Dermis blood vessel endothelial cell (primary cell): ENCODE measurements around the gene SAE1. TPM values are rescaled to one million over a fixed set of nuclear protein-coding genes. Genes with fewer than 3 reads are reported as not detected.
"Not testable (repeated sequence)": the region's sequence is repeated elsewhere in the genome, so short reads cannot be mapped to it uniquely, and the experiment has no call there.

Experiments
- DNase-seq: peaks from one replicate; pipeline ENCODE4 v3.0.0; 2010
- total RNA-seq: library from RNA; depleted of rRNA; stranded (reverse); fragments of >200 nt; gene quantifications from 2 replicates; pipeline ENCODE4 v1.2.3, GENCODE V29; 2014

The SAE1 gene
- total RNA-seq = 168 and 236 TPM in 2 replicates

DNA sequence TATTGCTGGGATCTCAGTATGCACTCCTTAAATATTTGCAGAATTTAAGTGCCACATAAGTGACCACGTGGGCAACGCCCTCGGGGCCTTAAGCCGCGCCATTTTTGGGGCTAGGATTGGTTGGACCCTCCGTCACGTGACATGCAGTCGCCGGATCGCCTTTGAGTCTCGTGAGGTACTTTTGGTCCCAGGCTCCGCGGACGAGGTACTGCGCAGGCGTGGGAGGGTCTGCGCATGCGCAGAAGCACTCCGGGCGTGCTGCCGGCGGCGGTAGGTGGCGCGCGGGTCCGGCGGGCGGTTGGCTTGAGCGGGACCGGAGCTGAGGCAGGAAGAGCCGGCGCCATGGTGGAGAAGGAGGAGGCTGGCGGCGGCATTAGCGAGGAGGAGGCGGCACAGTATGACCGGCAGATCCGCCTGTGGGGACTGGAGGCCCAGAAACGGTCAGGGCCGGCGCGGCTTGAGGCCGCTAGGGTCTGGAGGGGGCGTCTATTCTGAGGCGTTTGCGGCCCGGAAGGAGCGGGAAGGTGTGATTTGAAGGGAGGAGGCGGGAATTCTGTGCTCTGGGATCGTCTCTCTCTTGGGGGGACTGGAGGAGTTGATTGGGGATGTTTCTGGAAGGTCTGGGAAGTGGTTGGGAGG, at the start of gene SAE1:
Gene SAE1, plus strand, starts transcription at position 247 of the 639 bp plus-strand sequence. Its CDS starts 96 bp downstream, at position 343.
- peak; percentile 99 for DNase-seq

DNA sequence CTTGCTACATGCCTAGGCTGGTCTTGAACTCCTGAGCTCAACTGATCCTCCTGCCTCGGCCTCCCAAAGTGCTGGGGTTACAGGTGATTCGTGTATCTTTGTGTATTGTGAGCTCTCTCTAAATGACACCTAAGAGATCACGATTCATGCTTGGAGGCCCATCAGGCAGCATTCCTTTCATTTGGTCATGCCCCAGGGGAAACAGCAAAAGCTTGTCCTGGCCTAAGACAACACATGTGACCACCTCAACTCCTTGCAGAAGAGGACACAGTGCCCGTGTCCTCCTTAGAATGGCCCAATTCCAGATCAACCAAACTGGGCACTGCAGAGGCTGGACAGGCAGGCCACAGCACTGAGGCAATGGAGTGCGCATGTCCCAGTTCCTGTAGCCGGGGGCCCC, 49.5 kb upstream of the SAE1 start:
- no peak for DNase-seq

DNA sequence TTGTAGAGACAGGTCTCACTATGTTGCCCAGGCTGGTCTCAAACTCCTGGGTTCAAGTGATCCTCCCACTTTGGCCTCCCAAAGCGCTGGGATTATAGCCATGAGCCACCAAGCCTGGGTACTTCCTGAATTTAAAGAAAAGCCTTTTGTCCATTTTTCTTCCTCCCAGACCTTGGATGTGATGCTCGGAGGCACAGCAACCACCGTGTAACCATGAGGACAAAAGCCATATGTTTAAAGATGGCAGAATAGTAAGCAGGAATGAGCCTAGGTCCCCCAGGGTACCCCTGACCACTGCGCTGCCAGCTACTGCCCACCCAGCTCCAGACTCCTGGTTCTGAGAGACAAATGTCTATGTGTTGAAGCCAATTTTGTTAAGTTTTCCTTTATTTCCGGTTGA, 48.1 kb upstream of the SAE1 start:
- no peak for DNase-seq

DNA sequence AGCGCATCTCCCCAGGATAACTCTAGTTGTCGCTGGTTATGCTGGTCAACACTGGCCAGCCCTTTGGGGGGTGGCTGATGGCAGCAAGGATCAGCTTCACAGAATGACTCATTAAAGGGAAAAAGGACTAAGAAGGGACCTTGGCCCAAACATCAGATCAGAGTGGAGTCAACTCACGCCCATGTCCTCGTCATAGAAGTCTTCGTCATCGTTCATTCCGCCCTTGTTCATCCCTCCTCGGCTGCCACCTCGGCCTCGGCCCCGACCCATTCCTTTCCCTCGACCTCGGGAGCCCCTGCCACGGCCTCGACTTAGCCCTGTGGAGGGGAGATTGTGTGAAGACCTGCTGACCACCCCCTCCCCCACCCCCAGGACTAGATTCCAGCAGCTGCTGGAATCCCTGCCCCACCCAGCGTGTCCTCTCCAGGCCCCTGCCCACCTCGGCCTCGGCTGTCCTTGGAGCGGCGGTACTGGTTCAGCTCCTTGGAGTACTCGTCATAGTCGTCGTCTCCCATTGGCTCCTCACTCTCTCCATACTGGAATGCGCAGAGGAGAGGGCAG, 45.7 kb upstream of the SAE1 start:
- DNase-seq = no peak

DNA sequence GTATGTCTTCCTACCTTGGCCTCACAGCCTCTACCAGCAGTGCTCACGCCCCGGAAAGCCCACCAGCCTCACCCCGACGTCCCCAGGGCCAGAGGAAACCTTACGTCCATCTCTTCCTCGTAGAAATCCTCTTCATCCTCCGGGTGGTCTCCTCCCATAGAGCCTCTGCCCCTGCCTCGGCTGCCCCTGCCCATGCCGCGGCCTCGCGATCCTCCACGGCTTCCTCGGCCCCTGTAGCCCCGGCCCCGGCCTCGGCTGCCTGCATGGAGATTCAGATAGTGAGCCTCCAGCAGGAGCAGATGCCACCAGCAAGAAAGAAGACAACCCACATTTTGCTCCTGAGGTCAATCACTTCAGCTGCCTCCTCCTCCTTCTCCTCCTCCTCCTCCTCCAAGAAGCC, 44.4 kb upstream of the SAE1 start:
- no peak for DNase-seq

DNA sequence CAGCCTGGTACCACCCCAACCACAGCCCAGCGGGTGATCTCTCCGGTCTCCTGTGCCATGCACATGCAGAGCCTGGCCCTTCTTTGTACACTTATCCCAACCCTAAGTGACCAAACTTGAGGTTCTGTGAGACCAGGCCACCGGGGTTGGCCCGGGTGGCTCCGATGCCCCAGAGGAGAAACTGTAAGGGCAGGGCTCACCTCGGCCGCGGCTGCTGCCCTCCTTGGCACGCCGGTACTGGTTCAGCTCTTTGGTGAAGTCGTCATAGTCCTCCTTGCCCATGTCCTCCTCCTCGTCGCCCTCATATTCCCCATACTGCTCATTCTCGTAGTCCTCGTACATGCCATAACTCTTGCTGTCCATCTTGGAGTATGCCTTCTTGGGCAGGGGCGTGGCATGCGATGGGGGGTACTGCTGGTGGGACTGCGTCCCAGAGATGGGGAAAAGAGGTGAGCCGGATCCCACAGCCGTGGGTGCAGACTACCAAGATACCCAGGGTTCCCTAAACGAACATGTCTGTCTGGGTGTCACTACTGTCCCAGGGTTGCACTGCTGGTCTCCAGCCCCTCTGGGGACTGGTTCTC, 40.8 kb upstream of the SAE1 start:
- no peak for DNase-seq

DNA sequence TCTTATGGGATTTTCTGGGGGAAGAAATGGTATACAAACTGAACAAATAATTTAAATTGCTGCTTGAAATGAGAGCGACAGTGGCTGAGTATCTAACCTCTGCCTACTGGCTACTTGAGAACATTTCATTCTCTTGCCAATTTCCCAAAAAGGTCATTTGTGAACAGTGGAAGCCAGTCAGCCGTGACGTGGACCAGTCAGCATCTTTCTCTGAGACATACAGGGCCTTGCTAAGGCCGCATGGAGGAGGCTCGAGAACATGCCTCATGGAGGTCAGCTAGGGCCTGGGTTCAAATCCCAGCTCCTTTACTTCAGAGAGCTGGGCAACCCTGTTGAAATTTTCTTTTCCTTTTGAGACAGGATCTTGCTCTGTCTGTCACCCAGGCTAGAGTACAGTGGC, 37.4 kb upstream of the SAE1 start:
- DNase-seq = no peak

DNA sequence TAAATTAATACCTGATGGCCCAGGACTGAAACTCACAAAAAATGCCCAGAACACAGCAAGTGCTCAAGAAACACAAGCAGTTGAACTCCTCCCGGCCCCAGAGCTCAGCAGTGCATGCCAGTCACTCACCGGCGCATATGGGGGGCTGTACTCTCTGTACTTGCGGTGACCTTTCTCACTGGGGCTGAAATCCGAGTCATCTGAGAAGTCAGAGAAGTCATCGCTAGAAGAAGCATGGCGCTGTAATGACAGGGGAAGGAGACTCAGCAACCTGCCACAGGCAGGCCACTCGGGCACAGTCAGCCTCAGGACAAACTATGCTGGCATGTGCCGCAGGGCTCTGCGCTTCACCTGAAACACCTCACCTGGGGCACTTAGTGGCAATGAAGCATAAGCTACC, 36.8 kb upstream of the SAE1 start:
- no peak for DNase-seq

DNA sequence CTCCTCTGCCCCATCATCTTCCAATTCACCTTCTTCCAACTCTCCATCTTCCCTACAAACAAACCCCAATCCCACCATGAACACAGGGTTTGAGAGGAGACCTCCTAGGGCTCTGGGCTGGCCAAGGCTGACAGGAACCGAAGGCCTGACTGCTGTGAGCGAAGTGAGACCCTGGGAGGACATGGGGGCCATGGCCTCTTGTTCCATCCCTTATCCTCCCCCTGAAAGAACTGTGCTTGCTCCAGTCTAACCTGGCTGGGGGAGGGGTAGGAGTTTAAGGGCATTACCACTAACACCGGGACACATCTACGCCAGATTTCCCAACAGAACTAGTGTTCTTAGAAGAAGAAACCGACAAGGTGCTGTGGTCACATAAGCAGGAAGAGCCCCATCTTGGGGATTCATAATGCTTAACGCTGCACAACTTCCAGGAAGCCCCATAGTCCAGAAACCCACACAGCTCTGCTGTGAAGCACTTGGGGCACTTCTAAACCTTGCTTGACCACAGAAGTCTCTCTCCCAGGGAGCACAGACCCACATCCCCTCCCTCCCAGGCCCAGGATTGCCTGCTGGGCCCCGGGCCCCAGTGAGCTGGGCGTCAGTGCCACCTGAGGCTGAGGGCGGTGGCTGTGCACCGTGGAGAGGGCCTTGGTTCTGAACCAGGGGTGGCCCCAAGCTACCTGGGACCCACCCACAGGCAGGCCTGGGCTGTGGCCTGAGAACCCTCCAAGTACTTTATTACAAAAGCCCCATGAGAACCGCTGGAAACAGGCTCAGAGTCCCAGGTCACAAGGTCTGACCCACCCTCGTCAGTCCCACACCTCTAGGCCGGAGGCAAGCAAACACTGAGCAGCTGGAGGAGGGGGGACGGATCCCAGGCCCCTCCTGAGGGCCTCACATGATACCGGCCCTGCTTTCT, 35.8 kb upstream of the SAE1 start:
- no peak for DNase-seq

DNA sequence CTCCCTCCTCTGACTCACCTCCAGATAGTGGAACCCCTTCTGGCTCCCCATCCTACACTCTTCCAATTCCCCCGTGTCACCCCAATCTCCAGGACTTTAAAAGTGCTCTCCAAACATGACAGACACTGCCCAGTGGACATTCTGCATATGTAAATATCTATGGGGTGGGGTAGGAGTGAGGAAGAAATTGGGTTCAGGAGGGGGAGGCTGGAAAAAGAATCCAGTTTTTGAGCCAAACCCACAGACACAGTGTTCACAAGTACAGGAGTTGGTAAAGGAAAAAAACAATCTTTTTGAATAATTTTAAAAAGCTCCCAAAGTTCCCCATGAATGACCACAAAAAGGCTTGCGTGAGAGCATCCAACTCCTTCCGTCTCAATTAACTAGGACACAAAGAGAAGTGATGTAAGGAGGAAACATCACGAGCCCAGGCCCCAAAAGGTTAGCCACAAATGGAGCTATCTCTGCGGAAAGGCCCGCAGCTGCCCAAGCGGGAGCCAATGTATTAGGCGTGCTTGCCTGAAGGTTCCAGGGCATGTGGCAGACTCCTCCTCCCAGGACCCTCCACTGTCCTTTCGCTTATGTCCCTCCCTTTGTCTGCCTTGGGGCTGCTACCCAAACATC, 35.0 kb upstream of the SAE1 start:
- DNase-seq = no peak

DNA sequence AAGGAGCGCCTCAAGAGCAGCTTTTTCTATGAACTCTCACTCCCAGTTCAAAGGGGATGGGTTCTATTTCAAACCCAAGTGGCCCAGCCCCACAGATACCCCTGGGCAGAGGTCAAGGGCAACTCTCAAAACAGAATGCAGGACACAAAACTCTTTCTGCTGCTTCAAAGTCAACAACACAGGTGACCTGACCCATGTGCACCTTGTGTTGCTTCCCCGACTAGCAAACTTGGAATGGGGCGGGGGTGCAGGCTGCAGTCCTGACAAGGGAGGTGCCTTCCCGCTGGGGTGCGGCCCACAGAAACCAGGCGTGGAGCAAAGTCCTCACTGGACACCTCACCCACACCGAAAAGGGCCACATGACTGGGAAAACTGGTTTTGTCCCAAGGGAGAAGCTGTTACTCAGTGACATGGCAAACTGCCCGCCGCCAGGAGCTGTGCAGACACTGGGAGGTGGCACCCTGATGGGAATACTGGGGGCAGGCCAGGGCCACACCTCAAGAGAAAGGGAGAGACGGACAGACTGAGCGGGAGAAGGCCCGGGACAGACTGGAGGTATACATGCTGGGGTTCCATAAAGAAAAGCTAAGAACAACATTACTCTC, 34.4 kb upstream of the SAE1 start:
- DNase-seq = no peak

DNA sequence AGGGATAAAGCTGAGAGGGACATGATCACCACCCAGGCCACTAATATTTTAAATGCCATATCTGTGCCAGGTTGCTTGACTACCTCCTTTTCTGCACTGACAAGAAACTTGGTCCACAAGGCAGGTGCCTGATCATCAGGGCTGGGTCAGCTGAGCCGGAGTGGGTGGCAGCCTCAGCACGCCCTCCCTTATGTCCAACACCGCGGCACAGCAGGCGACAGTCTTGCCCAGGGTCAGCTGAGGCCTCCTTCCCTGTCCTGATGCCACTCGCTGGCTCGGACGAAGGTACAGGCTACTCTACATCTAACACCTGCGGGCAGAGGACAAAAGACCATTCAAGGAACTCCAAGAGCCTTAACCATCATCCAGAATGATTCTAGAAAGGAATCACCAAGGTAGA, 33.9 kb upstream of the SAE1 start:
- no peak for DNase-seq

DNA sequence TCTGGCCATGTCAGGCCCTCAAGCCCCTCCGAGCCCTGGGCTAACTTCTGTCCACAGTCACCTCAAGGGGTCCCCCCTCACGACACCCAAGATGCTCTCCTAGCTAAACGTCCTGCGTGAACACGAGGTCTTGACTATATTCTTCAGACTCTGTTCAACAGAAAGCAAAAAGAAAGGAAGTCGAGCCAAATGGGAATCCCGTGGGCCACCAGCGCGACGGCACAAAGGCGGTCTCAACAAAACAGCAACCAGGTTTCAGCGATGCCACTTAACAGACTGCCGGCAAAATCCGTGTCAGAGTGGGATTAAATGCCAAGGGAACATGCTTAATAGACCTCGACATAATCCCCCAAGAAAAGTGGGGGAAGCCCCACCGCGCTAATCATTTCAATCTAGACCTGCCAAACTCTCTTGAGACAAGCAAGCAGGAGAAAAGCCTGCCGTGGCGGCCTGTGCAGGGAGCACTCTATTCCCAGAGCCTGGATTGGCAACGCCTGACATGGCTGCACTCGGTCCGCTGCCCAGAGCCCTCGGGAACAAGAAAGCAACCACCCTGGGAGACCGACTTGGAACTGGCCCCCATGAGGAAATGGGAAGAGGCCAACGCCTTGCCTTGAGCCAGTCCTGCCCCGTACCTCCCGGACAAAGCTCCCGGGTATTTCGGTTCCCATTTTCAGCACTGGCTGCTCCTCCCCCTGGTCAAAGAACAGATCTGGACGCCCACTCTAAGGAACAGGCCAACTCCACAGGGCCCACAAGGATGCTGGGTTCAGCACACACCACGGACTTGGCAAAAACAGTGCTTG, 33.0 kb upstream of the SAE1 start:
- no peak for DNase-seq

DNA sequence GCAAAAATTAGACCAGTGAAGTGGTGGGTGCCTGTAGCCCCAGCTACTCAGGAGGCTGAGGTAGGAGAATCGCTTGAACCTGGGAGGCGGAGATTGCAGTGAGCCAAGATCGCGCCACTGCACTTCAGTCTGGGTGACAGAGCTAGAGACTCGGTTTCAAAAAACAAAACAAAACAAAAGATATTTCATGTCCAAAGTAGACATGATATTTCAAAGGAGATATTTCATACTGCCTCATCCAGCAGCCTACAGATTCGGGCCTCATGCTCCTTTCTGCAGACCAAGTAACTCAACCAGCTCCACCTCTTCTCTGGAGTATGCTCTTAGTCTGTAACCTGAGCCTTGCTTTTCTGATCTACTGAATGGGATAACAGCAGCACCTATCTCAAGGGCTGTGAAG, 32.0 kb upstream of the SAE1 start:
- no peak for DNase-seq

DNA sequence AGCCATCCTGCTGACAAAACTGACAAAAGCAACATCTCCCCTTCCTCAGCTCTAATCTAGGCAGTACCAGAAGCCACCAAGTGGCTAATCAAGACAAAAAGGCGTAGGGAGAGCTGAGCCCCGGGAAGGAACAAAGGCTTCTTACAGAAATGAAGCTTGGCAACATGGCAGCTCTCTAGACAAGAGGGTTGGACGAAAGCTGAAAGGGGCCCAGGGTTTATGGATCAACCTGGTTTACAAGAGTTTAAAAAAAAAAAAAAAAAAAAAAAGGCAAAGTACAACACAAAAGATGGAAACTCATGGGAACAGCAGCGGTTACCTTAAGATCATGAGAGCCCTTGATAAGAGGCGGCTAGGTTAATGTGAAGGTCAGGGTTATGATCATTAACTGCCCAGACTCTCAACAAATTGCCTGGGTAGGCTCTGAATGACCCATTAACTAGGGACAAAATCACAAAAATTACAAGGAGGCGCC, 31.0 kb upstream of the SAE1 start:
- no peak for DNase-seq

DNA sequence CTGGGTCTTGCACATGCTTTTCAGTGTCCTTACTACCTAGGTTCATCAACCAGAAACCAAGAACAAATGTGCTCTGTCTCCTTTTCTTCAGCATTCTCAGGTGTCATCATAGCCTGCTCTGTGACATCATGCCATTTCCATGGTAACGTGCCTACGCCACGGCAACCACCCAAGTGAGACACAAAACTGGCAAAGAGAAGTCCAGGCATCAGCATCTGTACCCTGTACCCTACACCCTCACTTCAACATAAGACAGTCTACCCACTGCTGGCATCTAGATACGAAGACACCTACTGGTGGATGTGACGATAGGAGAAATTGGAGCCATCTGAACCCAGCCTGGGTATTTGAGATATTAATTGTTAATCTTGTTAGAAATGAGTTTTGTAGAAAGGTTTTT, 30.3 kb upstream of the SAE1 start:
- DNase-seq = no peak

DNA sequence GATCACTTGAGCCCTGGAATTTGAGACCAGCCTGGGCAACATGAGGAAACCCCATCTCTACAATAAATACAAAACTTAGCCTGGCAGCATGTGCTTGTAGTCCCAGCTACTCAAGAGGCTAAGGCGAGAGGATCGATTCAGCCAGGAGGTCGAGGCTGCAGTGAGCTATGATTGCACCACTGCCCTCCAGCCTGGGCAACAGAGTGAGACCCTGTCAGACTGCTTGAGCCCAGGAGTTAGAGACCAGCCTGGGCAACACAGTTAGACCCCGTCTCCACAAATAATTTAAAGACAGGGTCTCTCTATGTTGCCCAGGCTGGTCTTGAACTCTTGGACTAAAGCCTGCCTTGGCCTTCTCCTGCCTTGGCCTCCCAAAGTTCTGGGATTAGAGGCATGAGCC, 29.5 kb upstream of the SAE1 start:
- DNase-seq = not testable (repeated sequence)

DNA sequence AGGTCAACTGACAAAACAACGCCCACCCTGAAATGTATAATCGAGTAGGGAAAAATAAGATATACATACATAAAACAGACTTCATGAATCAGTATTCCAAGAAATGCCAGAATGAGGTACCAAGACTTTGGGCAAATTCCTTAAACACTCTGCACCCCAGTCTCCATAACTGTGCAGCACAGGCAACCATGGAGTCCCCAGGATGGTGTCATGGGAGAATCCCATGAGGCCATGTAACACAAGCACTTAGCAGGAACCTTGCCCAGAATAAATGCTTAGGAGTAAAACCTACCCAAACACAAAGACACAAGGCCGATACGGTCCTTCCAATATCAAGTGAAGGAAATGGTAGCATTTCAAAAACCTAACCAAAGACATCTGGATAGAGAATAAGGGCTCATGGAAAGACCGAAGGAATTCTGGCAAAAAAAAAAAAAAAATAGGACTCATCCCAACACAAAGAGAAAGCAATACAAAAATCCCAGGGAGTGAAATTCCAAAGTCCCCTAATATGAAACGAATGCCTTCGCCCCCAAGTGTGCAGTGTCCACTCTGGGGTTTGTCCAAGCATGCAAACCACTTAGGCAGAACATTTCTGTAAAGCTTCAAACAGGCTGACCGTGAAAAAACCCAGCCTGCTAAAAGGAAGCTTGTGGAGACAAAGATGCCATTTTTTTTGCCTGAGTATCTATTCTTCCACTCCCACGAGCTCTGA, 28.1 kb upstream of the SAE1 start:
- DNase-seq = no peak

DNA sequence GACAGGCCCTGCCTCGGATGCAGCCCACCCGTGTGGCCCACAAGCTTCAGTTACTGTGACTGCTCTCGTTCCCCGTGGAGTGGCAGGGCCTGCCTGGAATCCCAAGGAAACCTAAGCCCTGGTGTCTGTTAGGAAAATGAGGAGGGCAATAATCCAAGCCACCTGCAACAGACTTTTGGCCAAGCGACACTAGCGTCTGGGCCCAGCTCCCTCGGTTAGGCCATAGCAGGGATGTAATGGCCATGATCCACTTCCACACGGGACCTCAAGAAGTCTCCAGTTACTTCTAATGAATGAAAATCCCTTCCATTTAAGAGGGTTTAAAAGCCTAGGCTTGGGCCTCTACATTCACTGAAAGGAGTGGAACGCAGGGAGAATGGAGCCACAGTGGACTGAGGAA, 26.0 kb upstream of the SAE1 start:
- DNase-seq = no peak

DNA sequence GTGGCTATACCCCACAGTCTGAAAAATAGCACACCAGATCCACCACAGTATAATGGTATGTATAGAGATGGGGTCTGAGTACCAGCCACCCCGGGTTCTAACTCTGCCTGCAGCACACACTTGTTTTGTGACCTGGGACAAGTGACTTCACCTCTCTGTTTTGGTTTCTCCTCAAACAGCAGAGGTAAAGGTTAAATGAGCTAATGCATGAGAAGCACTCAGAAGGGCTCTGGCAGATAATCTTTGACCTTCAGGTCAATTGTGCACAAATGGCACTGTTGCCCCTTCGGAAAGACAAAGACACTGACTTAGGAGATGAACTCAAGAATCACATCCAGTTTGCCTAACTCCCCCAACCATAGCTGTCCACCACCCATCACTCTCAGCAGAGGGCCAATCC, 24.8 kb upstream of the SAE1 start:
- no peak for DNase-seq

DNA sequence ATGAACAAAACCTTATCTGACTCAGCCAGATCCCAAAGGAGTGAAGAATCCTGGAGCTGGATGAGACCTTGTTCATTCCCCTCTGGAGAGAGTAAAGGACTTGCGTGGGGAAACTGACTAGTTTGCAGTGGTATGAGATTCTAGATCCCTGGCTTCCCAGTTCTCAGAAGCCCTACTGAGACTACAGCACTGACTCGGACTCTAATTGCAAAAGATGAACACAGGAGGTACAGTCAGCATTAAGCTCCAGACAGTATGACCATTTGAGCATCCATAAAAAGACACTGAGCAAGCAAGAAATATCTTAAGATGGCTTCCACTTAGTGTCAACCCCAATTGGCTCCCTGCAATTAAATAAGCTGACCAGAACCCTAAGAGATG, 23.8 kb upstream of the SAE1 start:
- no peak for DNase-seq
